ENCODE measurements around the gene WDR5. TPM values are rescaled to one million over a fixed set of nuclear protein-coding genes. Genes with fewer than 3 reads are reported as not detected.

WDR5 gene
- total RNA-seq, 1 experiment from 2014 or later, result 62.5 TPM

- no peak overlapping the region for H3K27ac Mint-ChIP-seq
- ChIA-PET POLR2A (interaction anchor here (1.0 kb wide), 1 partner anchor 29 kb away, joined by 5 read pairs; the partner anchor contains the start of gene WDR5), CTCF (interaction anchor here (0.7 to 3.7 kb wide), 6 partner anchors 10 to 284 kb away, joined by 3 to 26 read pairs (median 6); no protein-coding TSS in a partner anchor)
- H3K9me3 Mint-ChIP-seq, result peaks cover 14% of the 10 kb centered on the region; the same call in 1 of the 2 replicates
- peaks cover 11% of the 10 kb centered on the region for H3K36me3 Mint-ChIP-seq
- H3K27me3 Mint-ChIP-seq (ENCODE audit: low read depth), result no peaks in the 10 kb centered on the region; the same call in 1 of the 2 replicates
- TF ChIP-seq PRRX2 (CRISPR knock-in tag; IDR thresholded peaks at IDR 0.05), result no peak
- peaks cover 8% of the 10 kb centered on the region; the same call in 1 of the 2 replicates for H3K4me1 Mint-ChIP-seq
- no peak overlapping the region for H3K4me3 Mint-ChIP-seq
- DNase-seq (ENCODE audit: low spot score) (no peak), ATAC-seq (no peak)
These were observed 29.0 kb downstream of the WDR5 start for GRCh38 chr9:134164879-134165278.

GRCh38 chr9:134165357-134166315 lies 29.8 kb downstream of the WDR5 start:
- ATAC-seq, result no peak
- Mint-ChIP-seq H3K27ac (no peak overlapping the region), H3K4me1 (peaks cover 8% of the 10 kb centered on the region; the same call in 1 of the 2 replicates), H3K36me3 (peaks cover 11% of the 10 kb centered on the region), H3K27me3 (ENCODE audit: low read depth) (no peaks in the 10 kb centered on the region; the same call in 1 of the 2 replicates), H3K9me3 (peaks cover 14% of the 10 kb centered on the region; the same call in 1 of the 2 replicates), H3K4me3 (no peak overlapping the region)
- CTCF ChIA-PET, result interaction anchor here (1.3 to 3.7 kb wide), 4 partner anchors 10 to 283 kb away, joined by 3 to 26 read pairs (median 8); no protein-coding TSS in a partner anchor
- POLR2A ChIA-PET, result no interaction called here
- no peak for DNase-seq (ENCODE audit: low spot score)
- TF ChIP-seq GABPB1 (CRISPR knock-in tag; IDR thresholded peaks at IDR 0.05) (no peak), ZBTB43 (CRISPR knock-in tag; IDR thresholded peaks at IDR 0.05) (peak; percentile 75; the same call in 1 of the 2 replicates), ZSCAN18 (CRISPR knock-in tag; IDR thresholded peaks at IDR 0.05) (no peak), TEAD4 (CRISPR knock-in tag; IDR thresholded peaks at IDR 0.05) (peak; percentile 63; the same call in 1 of the 2 replicates), GTF2I (CRISPR knock-in tag; conservative IDR thresholded peaks at IDR 0.05) (no peak), NFYB (CRISPR knock-in tag; conservative IDR thresholded peaks at IDR 0.05; ENCODE audit: low read depth) (0 out of 2 replicates have a peak, but pooled peaks have one; percentile 17), AFF4 (CRISPR knock-in tag; IDR thresholded peaks at IDR 0.05; ENCODE audit: borderline replicate concordance) (no peak), AR (CRISPR knock-in tag; IDR thresholded peaks at IDR 0.05) (no peak), FOXK1 (CRISPR knock-in tag; IDR thresholded peaks at IDR 0.05) (no peak), SMAD4 (CRISPR knock-in tag; IDR thresholded peaks at IDR 0.05) (peak; percentile 74; the same call in 1 of the 2 replicates), ZNF121 (CRISPR knock-in tag; IDR thresholded peaks at IDR 0.05) (no peak), MAX (CRISPR knock-in tag; IDR thresholded peaks at IDR 0.05) (no peak), JUN (CRISPR knock-in tag; IDR thresholded peaks at IDR 0.05) (0 out of 2 replicates have a peak, but pooled peaks have one; percentile 49), TCF7 (CRISPR knock-in tag; IDR thresholded peaks at IDR 0.05; ENCODE audit: low read depth) (0 out of 2 replicates have a peak, but pooled peaks have one; percentile 0), SP1 (CRISPR knock-in tag; conservative IDR thresholded peaks at IDR 0.05) (no peak), ZNF138 (CRISPR knock-in tag; conservative IDR thresholded peaks at IDR 0.05) (no peak), CREM (CRISPR knock-in tag; IDR thresholded peaks at IDR 0.05) (no peak), SMAD3 (CRISPR knock-in tag; IDR thresholded peaks at IDR 0.05; ENCODE audit: borderline replicate concordance) (no peak), RORB (CRISPR knock-in tag; IDR thresholded peaks at IDR 0.05) (no peak)
